RWPE2 (cell line): ENCODE data around the gene ASCL1.
A peak's percentile ranks its signal among the peaks of the same experiment; 100 is the strongest.

Experiments used
- ATAC-seq: fragments of 200-7000 bp; cut with Tn5 transposase; 3 replicates; pipeline ENCODE4 v1.9.1; 2021; ENCODE audit warnings: low read depth
- DNase-seq: peaks from one replicate; pipeline ENCODE4 v3.0.0-alpha.2; 2020; ENCODE audit warnings: low spot score
- H3K27ac ChIP-seq: fragments of 450-650 bp; 2 replicates; pipeline ENCODE4 v1.5.1; 2017; ENCODE audit warnings: mild to moderate bottlenecking; ENCODE audit not compliant: poor library complexity, severe bottlenecking
- H3K27me3 ChIP-seq: fragments of 250-450 bp; sonication (Bioruptor Pico); 2 replicates; pipeline ENCODE4 v1.5.1; 2021; ENCODE audit warnings: mild to moderate bottlenecking, moderate library complexity; ENCODE audit not compliant: insufficient read depth, poor library complexity, severe bottlenecking
- H3K36me3 ChIP-seq: fragments of 250-450 bp; sonication (Bioruptor Pico); 2 replicates; pipeline ENCODE4 v1.5.1; 2020; ENCODE audit warnings: low read depth, mild to moderate bottlenecking, moderate library complexity
- H3K4me1 ChIP-seq: fragments of 250-450 bp; sonication (Bioruptor Pico); 2 replicates; pipeline ENCODE4 v1.5.1; 2021; ENCODE audit warnings: mild to moderate bottlenecking, moderate library complexity; ENCODE audit not compliant: insufficient read depth, poor library complexity, severe bottlenecking
- H3K4me3 ChIP-seq: fragments of 250-450 bp; sonication (Bioruptor Pico); 2 replicates; pipeline ENCODE4 v1.5.1; 2021; ENCODE audit warnings: mild to moderate bottlenecking, moderate library complexity; ENCODE audit not compliant: severe bottlenecking
- H3K9me3 ChIP-seq: fragments of 250-450 bp; sonication (Bioruptor Pico); 2 replicates; pipeline ENCODE4 v1.5.1; 2021; ENCODE audit warnings: mild to moderate bottlenecking, moderate library complexity; ENCODE audit not compliant: severe bottlenecking
- CTCF ChIP-seq: fragments of 450-650 bp; IDR thresholded peaks from one replicate; pipeline ENCODE4 v1.5.1; 2017; ENCODE audit warnings: mild to moderate bottlenecking, moderate library complexity; ENCODE audit not compliant: poor library complexity, severe bottlenecking

Gene ASCL1

GRCh38 chr12:102971227-102971626 lies 13.8 kb downstream of the ASCL1 start:
- Histone ChIP-seq H3K27ac (no peak overlapping the region), H3K4me3 (no peak overlapping the region), H3K36me3 (no peaks in the 10 kb centered on the region), H3K4me1 (no peaks in the 10 kb centered on the region), H3K9me3 (no peaks in the 10 kb centered on the region), H3K27me3 (peaks cover 23% of the 10 kb centered on the region)
- ATAC-seq, result no peak
- DNase-seq, result no peak
- no peak for TF ChIP-seq CTCF

- H3K9me3 ChIP-seq, result no peaks in the 10 kb centered on the region
- ATAC-seq (no peak), DNase-seq (no peak)
- H3K36me3 ChIP-seq, result no peaks in the 10 kb centered on the region
- H3K4me3 ChIP-seq, result no peak overlapping the region
- no peak for TF ChIP-seq CTCF
- no peaks in the 10 kb centered on the region for H3K4me1 ChIP-seq
- H3K27me3 ChIP-seq, result no peaks in the 10 kb centered on the region
- no peak overlapping the region for H3K27ac ChIP-seq
Observed at GRCh38 chr12:102973583-102973982, 16.1 kb downstream of the ASCL1 start.

GRCh38 chr12:102976609-102977280 lies 19.3 kb downstream of the ASCL1 start:
- no peak for DNase-seq
- TF ChIP-seq CTCF, result peak; percentile 16

GRCh38 chr12:102977945-102978706 lies 20.7 kb downstream of the ASCL1 start:
- no peak overlapping the region for H3K4me3 ChIP-seq
- TF ChIP-seq CTCF, result no peak
- no peak for ATAC-seq
- no peaks in the 10 kb centered on the region for H3K27me3 ChIP-seq
- H3K36me3 ChIP-seq, result no peaks in the 10 kb centered on the region
- DNase-seq, result no peak
- no peak overlapping the region for H3K27ac ChIP-seq
- H3K4me1 ChIP-seq, result no peaks in the 10 kb centered on the region
- no peaks in the 10 kb centered on the region for H3K9me3 ChIP-seq

More at GRCh38 chr12:102976609-102977280, 19.3 kb downstream of the ASCL1 start:
- Histone ChIP-seq H3K4me1 (no peaks in the 10 kb centered on the region), H3K27me3 (no peaks in the 10 kb centered on the region), H3K27ac (no peak overlapping the region), H3K36me3 (no peaks in the 10 kb centered on the region), H3K4me3 (no peak overlapping the region), H3K9me3 (no peaks in the 10 kb centered on the region)
- ATAC-seq, result no peak

- ATAC-seq (no peak), DNase-seq (no peak)
- no peaks in the 10 kb centered on the region for H3K9me3 ChIP-seq
- no peaks in the 10 kb centered on the region for H3K36me3 ChIP-seq
- H3K27me3 ChIP-seq, result peaks cover 3% of the 10 kb centered on the region
- no peak for TF ChIP-seq CTCF
- H3K4me1 ChIP-seq, result no peaks in the 10 kb centered on the region
- no peak overlapping the region for H3K27ac ChIP-seq
- H3K4me3 ChIP-seq, result no peak overlapping the region
Observed at GRCh38 chr12:102980350-102980749, 22.9 kb downstream of the ASCL1 start.
